ENCODE measurements around the gene SLC6A3.
"Not testable (repeated sequence)": the region's sequence is repeated elsewhere in the genome, so short reads cannot be mapped to it uniquely, and the experiment has no call there.

The SLC6A3 gene

DNA sequence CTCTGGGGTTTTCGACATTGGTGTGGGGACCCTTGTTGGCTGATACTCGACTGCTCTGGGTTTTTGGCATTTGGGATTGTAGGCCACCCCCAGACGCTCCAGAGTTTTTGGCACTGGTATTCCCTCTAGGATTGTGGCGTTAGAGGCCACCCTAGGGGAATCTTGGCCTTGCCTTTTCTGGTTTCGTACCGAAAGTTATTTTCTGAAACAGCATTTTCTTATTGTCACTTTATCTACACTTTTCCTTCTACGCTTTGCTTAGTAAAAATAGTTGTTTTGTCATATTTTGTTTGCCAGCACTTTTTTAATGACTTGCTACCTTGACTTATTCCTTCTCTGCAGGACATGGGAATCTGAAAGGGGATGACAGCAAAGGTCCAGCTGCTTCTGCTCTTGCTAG, 75.2 kb downstream of the SLC6A3 start:
- DNase-seq (ENCODE audit: low read depth): no peak

- DNase-seq (ENCODE audit: low read depth): no peak
Observed at GRCh38 chr5:1368756-1369155, 76.5 kb downstream of the SLC6A3 start.

DNA sequence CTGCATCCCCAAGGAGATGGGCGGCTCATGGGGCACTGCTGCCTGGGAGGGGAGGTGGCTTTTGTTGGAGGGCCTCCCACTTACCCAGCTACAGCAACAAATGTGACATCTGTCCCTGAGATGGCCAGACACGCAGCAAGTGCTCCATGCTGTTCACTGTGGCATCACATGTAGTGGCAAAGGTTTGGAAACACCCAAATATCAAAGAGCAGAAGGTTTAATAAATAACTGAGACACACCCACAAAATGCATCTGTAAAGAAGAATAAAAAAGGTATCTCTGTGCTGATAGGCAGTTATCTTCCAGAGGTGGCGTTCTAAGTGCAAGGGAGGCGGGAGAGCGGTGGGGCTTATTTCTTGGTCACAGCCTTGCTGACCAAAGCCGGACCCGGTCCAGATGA, 77.0 kb downstream of the SLC6A3 start:
- DNase-seq (ENCODE audit: low read depth): no peak

- DNase-seq (ENCODE audit: low read depth): no peak
Observed at GRCh38 chr5:1367149-1367548, 78.1 kb downstream of the SLC6A3 start.

DNA sequence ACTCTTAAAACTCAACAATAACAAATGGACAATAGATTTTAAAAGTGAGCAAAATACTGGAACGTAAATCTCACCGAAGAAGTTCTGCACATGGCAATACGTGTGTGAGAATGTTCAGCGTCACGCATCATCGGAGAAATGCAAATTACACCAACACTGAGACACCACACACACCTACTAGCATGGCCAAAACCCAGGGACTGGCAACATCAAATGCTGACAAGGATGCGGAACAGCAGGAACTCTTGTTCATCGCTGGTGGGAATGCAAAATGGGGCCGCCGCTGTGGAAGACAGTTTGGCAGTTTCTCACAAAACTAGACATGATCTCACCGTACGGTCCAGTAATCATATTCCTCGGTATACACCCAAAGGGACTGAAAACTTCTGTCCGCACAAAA, 78.7 kb downstream of the SLC6A3 start:
- DNase-seq (ENCODE audit: low read depth): no peak

DNA sequence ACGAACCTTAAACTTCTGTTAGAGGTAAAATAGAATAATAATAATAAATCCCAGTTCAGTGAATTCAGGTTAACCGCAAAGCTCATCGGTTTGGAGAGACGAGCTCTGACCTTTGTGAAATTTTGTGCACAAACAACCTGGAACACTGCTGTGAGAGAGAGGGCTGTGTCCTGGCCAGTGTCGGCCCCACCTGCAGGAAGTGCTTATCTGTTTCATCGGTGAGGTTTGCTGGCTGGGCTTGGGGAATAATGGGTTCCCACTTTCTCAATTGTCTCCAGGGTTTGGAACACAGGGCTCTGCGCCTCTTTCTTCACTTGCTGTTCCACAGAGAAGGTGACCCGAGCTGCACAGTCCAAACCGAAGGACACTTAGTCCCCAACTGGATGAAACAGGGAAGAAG, 81.0 kb downstream of the SLC6A3 start:
- DNase-seq (ENCODE audit: low read depth): no peak

- DNase-seq (ENCODE audit: low read depth): no peak
Observed at GRCh38 chr5:1363581-1363980, 81.7 kb downstream of the SLC6A3 start.

GRCh38 chr5:1363160-1363559, 82.1 kb downstream of the SLC6A3 start:
- no peak for DNase-seq (ENCODE audit: low read depth)

- no peak for DNase-seq (ENCODE audit: low read depth)
Observed at GRCh38 chr5:1362242-1363015, 82.8 kb downstream of the SLC6A3 start.

GRCh38 chr5:1360861-1361260, 84.4 kb downstream of the SLC6A3 start:
- DNase-seq (ENCODE audit: low read depth): no peak

- not testable (repeated sequence) for DNase-seq (ENCODE audit: low read depth)
Observed at GRCh38 chr5:1360367-1360766, 84.9 kb downstream of the SLC6A3 start.

DNA sequence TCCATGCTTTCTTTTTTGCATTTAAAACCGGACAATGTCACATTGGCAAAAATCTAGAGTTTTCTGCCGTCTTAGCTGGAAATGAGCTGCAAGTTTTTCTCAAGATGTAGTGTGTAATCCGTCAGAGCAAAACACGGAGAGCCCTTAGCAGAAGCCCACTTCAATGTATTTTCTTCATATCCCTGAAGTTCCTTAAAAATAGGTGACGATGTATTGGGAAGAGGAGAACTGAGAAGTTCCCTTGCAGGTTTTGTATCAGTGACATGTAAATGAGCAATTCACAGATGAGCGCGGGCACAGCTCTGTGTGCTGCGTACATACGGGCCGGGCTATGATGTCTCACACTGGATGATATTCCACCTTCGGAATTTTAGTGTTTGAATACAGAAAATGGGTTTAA, 85.5 kb downstream of the SLC6A3 start:
- no peak for DNase-seq (ENCODE audit: low read depth)

- DNase-seq (ENCODE audit: low read depth): no peak
Observed at GRCh38 chr5:1359031-1359645, 86.1 kb downstream of the SLC6A3 start.

DNA sequence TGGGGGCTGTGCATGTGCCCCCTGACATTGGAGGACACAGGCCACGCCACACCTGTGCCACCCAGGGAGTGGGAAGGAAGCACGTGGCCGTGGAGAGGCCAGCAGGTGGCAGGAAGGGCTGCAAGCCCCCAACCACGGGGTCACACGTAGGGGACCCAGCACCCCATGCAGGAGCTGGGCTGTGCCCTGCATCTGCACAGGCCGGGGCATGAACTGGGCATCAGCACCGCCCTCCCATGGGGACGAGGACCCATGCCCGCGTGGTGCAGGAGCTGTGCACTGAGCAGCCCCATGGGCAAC, 86.6 kb downstream of the SLC6A3 start:
- no peak for DNase-seq (ENCODE audit: low read depth)

DNA sequence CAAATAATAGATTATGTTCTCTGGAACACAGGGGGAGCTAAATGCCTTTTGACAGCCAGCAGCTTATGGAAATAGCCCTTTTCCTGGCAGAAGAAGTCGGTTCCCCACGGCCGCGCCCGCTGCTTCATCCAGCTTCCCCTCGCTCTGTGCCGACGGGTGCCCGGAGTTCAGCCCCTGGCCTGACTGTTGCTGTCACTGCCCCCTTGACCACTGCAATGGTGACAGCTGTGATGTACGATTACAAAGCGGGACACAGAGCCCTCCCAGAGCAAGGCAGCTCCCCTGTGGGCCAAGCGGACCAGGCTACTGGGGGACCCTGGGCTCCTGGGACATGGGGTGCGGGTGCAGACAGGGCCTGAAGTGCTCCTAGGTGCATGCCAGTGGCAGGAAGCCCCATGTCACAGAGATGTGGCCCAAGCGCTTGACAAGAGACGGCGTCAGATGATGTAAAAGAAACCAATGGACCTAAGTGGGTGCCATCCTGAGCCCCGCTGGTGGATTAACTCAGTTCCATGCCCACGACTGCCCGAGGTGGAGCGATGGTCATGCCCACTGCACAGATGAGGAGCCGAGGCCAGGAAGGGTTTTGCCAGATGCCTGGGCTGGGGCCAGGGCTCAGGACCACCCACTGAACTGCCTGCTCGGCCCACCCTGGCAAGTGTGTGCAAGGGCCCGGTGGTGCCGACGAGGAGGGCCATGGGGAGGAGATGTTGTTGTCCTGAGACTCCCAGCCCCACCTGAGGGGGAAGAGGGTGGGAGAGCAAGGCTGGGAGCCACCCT, 87.1 kb downstream of the SLC6A3 start:
- DNase-seq (ENCODE audit: low read depth): no peak

- DNase-seq (ENCODE audit: low read depth): no peak
Observed at GRCh38 chr5:1356873-1357787, 88.1 kb downstream of the SLC6A3 start.

DNA sequence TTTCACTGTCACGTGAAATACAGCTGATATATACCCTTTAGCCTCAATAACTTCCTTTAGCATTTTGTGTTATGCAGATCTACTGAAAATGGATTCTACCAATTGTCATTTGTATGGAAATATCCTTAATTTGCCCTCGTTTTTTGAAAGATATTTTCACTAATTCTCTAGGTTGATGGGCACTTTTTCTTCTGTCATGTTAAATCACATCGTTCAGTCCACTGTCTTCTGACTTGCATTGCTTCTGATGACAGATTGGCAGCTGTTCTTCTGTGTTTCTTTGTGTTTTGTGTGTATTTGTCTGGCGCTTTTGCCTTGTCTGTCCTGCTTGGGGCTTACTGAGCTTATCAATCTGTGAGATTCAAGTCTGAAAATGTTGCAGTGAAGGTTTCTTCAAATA, 90.7 kb downstream of the SLC6A3 start:
- DNase-seq (ENCODE audit: low read depth): no peak

GRCh38 chr5:1352231-1353219, 92.7 kb downstream of the SLC6A3 start:
- DNase-seq (ENCODE audit: low read depth): no peak

GRCh38 chr5:1351156-1351555, 94.1 kb downstream of the SLC6A3 start:
- DNase-seq (ENCODE audit: low read depth): no peak

GRCh38 chr5:1349246-1349645, 96.0 kb downstream of the SLC6A3 start:
- no peak for DNase-seq (ENCODE audit: low read depth)

DNA sequence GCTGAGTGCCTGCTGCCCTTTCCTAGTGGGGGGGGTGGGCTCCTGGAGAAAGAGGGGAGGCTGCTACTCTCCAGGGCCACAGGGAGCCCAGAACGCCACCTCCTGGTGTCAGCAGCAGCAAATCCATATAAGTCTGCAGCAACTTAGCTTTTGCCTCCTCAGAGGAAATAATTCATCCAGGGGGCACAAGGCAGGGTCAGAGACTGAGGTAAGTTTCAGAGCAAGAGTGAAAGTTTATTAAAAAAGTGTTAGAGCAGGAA, 96.3 kb downstream of the SLC6A3 start:
- DNase-seq (ENCODE audit: low read depth): no peak

Measured in activated T-cell treated with anti-CD3 and anti-CD28 coated beads for 48 hours (primary cell).